Ammon's horn (tissue), 1 donor: ENCODE results near the gene CYP3A7.
"Not testable (repeated sequence)": the region's sequence is repeated elsewhere in the genome, so short reads cannot be mapped to it uniquely, and the experiment has no call there.

Experiments used
- DNase-seq: peaks from one replicate; pipeline ENCODE4 v3.0.0-alpha.2; 2016; ENCODE audit warnings: low spot score

Gene CYP3A7

DNA sequence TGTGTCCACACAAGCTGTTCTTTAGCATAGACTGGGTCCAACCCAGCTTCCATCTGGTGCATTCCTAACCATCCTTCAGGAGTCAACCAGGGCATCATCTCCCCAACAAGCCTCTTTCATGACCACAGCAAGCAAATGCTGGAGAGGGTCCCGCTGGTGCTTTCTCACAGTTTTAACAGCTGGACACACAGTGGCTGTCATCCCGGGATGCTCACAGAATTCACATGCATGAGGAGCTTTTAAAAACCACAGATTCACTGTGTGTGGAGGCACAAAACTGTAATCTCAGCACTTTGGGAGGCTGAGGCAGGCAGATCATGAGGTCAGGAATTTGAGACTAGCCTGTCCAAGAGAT lies 6.4 kb upstream of the CYP3A7 start:
- DNase-seq = no peak

GRCh38 chr7:99740573-99741440 lies 5.8 kb upstream of the CYP3A7 start:
- no peak for DNase-seq

GRCh38 chr7:99739699-99740572 lies 4.9 kb upstream of the CYP3A7 start:
- DNase-seq = no peak

GRCh38 chr7:99737726-99738125 lies 2.7 kb upstream of the CYP3A7 start:
- DNase-seq = no peak

DNA sequence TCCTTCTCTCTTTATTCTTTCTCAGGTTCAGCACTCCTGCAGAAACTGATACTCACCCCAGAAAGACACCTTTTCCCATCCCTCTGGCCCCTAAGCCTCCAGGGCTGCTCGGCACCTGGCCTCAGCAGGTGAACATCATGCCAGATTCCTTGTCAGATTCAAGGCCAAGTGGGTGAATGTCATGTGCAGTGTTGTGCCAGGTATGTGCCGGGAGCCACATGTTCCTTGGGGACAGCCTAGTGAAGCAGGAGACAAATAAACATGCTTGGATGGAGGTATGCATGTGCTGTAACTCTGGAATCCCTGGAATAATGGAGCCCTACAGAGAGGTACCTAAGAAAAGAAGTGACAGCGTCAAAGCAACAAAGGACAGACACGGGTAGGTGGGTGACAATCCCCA lies 1.7 kb upstream of the CYP3A7 start:
- not testable (repeated sequence) for DNase-seq

- DNase-seq = no peak
Measured at GRCh38 chr7:99733448-99733847, 1.5 kb downstream of the CYP3A7 start.

GRCh38 chr7:99733003-99733402 lies 2.0 kb downstream of the CYP3A7 start:
- no peak for DNase-seq

GRCh38 chr7:99731638-99732374 lies 3.2 kb downstream of the CYP3A7 start:
- DNase-seq = no peak

- no peak for DNase-seq
Measured at GRCh38 chr7:99730992-99731391, 4.0 kb downstream of the CYP3A7 start.

DNA sequence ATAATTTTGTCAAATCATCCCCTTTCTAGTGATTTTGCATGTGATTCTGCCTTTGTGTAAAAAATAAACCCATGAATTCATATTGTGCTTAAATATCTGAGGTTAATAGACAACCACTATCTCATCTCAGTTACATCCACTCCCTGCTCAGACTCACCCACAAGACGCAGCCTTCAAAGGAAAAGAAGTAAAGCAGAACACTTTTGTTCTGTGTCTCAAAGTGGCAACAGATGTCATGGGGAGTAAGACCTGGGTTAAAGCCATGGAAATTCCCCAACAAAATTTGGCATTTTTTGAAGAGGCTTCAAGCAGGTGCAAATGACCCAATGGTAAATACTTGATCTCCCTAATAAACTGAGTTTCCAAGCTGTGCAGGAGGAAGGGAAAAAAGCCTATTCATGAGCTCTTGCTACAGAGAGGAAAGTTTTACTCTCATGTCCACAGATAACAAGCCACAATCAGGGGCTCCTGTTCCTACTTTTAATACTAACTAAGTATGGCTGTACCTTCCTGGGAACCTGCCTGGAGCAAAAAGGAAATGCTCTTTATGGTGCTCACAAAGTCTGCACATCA lies 4.7 kb downstream of the CYP3A7 start:
- DNase-seq = no peak

DNA sequence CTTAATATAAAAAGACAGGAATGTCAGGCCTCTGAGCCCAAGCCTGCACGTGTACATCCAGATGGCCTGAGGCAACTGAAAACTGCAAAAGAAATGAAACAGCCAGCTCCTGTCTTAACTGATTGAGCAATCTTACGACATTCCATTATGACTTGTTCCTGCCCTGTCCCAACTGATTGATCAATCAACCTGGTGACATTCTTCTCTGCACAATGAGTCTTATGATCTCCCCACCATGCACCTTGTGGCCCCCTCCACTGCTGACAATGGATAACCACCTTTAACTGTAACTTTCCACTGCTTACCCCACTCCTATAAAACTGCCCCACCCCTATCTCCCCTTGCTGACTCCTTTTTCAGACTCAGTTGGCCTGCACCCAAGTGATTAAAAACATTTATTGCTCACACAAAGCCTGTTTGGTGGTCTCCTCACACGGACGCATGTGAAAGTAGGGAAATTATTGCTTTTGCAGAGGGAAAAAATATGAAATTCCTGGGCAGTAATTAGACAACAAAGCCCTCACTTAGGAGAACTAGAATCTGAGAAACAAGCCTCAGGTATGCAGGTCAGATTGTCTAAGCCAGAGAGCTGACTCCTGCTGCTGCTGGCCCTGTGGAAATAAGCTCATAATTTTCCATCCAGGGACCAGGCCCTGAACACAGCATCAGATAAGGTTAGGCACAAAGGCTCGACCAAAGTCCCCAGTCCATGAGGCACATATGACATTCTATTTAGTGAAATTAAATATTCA lies 5.3 kb downstream of the CYP3A7 start:
- DNase-seq = no peak

GRCh38 chr7:99728615-99729014 lies 6.4 kb downstream of the CYP3A7 start:
- no peak for DNase-seq

DNA sequence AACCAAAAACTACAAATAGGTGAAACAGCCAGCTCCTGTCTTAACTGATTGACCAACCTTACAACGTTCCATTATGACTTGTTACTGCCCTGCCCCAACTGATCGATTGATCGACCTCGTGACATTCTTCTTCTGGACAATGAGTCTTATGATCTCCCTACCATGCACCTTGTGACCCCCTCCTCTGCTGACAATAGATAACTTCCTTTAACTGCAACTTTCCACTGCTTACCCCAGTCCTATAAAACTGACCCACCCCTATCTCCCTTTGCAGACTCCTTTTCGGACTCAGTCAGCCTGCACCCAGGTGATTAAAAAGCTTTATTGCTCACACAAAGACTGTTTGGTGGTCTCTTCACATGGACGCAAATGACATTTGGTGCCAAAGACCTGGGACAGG lies 11.8 kb downstream of the CYP3A7 start:
- DNase-seq = not testable (repeated sequence)

GRCh38 chr7:99720800-99721595 lies 14.0 kb downstream of the CYP3A7 start:
- no peak for DNase-seq

- no peak for DNase-seq
Measured at GRCh38 chr7:99719996-99720769, 14.8 kb downstream of the CYP3A7 start.

DNA sequence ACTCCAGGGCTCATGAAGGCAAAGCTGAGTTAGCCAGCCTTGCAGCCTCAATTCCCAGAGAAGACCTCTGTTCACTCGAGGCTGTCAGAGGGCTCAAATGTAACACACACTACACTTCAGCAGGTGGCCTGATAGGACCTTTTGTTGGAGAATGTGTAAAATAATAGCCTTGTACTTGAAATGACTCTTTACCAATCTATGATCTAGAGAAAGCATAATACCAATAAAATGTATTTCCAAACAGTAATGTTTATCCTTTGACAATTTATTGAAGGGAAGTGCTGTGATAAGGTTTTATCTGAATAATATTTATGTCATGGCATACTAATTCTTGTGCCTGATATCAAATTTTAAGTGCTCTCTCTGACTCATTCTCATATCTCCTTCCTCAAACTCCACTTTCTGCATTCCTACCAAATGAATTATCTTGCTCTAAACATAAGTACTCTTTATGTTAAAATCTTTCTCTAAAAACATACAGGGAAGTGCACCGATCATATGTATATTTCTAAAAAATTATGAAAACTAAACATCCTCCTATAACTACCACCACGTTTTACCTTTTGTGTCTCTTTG lies 20.9 kb downstream of the CYP3A7 start:
- no peak for DNase-seq

- DNase-seq = no peak
Measured at GRCh38 chr7:99709838-99710578, 25.0 kb downstream of the CYP3A7 start.

DNA sequence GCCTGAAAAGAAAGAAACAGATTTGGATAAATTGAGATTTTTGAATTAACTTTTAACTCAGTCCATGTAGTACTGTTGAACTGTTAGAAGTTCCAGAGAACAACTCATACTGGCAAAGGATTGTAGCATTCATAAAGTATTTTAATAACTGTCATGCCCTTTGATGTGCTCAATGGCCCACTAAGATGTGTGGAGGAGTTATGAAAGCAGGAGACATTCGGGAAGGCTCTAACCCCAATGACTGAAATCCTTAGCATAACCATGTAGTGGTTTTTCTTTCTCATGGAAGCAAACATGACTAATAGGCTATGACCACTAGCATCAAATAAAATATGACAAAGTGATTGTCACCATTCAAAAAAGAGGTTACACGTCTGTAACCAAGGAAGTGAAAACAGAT lies 25.7 kb downstream of the CYP3A7 start:
- DNase-seq = no peak

DNA sequence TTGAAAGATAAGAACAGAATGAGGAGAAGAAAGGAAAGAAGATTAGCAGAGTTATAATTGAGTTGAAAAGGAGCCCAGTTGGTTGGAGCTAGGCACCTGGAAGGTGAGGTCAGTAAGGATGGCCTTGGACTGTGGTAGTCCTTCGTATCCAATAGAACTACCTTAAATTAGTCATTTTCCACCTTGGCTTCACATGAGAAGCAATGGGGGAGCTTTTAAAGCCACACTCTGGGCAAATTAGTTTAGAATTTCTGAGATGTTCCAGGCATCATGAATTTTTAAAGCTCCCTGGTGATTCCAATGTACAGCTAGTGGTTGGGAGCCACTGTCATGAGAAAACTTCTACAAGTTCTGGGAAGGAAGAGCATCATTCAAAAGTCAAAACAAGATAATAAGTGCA lies 27.9 kb downstream of the CYP3A7 start:
- DNase-seq = no peak
